NCI-H187 treated with DMSO at 0.1 percent for 48 hours (cell line): ENCODE results near the gene TENM4.
"Not testable (repeated sequence)": the region's sequence is repeated elsewhere in the genome, so short reads cannot be mapped to it uniquely, and the experiment has no call there.

ENCODE experiments used
- DNase-seq: peaks from one replicate; lab custom pipeline; 2025; lab: John Stamatoyannopoulos, UW

The TENM4 gene

DNA sequence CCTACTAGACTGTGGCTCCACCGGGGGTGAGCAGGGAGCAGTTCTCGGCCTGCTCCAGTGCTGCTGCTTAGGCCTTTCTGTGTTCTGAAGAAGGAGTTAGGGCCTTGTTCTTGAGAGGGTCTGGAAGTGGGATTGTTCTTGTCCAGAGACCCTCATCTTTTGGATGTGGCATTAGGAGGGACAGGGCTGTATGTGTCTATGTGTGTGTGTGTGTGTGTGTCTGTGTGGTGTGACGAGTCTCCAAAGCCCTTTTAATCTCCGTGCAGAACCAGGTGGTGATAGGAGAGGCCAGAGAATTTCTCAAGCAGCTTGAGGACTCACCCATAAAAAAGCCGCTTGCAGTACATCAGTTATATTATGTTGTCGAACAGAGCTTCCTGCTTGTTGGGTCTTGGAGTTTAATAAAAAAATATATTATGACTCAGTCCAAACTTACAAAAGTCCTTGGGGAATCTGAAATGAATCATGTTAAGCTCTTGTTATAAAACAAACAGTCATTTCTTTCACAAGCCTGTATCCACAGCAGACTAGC is 196.5 kb downstream of the TENM4 start:
- no peak for DNase-seq

DNA sequence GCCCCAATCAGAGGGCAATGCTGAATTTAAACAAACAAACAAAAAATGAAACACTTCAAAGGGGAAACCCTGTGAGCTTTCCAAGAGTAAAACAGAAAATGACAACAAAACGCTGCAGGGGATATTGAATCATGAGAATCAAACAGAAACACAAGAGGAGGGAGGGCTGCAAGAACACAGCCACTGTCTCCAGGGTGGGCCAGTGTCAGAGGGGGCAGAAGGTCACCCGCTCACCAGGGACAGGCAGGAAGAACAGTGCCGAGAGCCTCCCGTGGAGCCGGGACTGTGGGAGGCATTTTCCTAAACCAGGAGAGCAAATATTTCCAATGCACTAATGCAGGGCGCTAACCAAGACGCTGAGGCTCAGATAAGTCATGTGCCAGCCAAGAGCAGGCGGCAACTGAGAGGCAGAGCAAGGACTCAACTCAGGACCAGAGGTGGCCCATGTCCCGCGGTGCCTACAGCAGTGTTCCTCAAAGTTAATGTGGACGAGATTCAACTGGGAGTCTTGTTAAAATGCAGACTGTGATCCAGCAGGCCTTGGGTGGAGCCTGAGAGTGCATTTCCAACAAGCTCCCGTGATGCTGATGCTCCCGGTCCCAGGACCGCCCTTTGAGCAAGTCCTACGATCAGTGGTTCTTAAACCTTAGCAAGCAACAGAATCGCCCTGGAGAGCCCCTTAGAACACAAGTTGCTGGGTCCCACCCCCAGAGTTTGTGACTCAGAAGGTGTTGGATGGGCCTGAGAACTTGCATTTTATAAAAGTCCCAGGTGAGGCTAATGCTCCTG is 197.2 kb downstream of the TENM4 start:
- DNase-seq = no peak

DNA sequence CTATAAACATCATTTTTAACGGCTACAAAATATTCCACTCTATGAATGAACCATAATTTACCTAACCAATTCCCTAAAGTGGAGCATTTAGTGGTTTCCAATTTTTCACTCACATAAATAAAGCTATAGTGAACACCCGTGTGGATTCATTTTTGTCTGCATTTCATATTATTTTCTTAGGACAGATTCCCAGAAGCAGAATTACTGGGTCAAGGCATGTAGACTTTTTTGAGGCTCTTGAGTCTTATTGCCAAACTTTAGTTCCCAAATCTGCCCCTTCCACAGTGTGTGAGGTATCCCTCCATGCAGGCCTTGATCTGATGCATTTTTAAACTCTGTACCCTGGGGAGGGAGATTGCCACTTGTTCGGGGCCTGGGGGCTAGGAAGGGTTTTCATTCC is 198.2 kb downstream of the TENM4 start:
- no peak for DNase-seq

DNA sequence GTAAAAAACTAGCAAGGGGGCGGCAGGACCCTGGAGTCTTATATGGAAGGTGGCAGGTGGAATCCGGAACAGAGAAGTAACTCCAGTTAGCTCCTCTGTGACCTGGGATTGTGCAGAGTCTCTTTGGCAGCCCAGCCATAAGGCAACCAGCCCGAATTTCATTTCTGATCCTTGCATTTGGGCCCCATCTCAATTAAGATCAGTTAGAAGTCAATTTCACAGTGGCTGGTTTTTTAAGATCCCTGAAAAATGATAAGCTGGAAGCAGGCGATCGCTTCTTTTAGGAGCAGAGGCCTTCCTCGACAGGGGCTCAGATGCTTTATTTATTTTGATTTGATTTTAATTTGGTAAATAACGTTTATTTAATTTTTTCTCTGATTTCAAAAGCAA is 199.0 kb downstream of the TENM4 start:
- DNase-seq = no peak

DNA sequence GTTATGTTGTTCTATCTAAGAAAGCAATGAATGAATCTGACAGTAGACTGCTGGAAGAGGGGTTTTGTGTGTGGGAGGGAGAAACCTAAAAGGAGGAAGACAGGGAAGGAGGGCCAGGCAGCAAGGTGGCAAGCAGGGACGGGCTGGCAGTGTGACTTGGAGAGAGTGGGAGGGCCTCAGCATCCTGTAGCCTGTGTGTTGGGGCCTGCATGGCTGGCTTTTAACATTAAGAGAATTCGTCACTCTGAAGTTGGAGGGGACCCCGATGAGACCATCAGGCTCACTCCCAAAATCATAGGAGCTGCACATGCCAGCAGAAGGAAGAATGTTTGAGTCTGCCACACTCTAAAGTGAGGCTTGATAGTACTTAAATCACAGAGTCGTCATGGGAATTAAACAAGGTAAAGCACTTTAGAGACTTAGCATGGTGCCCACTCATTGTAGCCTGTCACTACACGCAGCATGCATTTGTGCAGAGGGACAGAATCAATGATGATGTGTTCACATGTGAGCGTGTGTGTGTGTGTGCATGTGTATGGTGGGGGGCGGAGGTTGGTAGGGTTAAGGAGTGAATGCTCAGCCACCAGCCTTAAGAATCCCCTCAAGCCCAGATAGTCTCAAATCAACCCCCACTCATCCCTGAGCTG is 199.5 kb downstream of the TENM4 start:
- DNase-seq = no peak

DNA sequence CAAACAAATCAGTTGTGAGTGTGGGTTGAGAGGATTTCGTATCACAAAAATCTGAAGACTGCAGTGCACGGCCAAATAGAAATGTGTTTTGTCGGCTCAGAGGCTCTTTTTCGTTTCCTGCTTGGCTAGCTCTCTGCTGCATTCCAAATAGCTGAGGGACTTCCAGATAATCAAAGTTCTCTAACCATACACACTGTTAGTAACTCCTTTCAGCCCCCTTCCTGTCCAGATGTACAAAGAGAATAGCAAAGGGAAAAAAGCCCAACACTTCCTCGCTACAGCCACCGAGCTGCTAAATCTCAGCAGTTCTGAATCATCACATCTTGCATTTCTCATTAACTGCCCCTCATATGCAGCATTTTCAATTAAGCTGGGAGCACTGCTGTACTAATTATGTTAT is 203.1 kb downstream of the TENM4 start:
- no peak for DNase-seq

DNA sequence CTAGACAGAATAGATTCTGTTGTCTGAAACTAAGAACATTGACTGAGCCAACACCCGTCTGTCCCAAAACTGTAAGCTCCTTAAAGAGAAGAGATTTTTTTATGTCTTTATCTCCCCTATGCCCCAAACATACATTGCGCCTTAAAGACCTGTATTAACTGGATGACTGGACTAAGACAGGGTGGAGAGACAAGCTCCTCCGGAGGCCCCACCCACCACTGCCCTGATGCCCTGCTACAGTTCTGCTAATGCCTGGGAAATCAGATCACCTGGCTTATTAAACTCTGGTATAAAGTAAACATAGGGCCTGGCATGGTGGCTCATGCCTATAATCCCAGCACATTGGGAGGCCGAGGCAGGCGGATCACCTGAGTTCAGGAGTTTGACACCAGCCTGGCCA is 203.7 kb downstream of the TENM4 start:
- DNase-seq = no peak

DNA sequence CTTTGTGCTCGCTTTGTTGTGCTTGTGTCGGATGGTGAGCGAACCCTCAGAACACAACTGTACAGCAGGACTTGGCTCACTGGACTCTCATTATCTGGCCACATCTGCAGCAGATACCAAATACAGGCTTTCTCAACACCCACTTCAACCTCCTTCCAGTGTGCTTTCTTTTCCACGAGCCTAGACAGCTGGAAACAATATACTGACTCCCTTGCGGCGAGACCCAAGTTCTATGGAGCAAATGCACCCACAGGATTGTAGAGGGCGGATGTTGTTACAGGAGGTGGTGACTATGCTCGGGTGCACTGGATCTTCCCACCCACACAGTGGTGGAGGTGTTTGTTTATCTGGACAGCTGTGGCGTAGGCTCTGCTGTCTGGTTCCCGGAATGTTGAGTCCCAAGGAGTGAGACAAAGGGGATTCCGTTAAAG is 204.3 kb downstream of the TENM4 start:
- no peak for DNase-seq

DNA sequence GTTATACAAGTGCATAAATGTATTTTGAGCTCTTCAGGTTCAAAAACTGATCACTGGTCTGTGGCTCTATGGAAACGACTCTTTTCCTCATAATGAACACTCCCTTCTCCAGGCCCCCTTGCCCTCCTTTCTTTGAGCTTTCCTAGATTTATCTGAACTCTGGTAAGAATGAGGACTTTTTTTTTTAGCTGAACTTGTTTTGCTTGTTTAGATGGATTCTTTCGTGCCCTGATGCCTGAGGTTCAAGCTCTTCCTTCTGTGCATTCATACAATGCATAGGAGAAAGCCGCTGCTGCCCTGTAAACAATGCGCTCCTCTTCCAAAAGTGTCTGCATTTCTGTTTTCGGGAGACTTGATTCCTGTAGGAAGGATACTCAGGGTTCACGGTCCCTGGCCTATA is 205.1 kb downstream of the TENM4 start:
- DNase-seq = no peak

DNA sequence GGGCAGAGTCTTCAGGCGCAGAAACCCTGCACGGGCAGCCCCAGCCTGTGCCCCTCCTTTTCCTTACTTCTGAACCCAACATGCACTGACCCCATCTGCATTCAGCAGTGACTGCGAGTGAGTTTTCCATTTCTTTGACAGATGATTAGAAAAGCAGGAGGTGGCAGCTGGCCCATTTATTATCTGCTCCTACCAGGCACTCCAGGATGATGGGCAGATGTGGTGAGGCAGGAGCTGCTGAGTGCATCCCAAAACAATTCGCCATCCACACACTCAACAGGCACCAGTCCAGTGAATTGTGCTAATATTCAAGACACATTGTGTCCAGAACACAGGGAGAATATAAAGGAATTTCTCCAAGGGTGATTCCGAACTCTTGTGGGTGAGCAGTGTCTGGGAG is 208.5 kb downstream of the TENM4 start:
- DNase-seq = no peak

DNA sequence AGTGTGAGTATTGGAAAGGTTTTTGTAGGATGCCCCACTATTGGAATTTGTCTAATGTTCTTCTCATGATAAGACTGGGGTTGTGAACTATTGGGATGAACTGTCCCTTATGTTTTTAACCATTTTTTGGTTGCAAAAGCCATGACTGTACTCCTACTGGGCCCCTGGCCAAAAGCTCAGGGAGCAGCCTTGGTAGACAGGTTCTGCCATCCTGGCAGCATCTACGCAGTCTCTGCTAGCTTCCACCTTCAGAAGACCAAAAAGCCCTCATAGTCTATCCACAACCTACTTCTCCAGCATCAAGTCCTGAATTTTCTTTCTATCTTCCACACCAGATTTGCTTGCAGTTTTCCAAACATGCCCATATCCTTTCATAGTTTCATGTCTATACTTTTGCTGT is 211.8 kb downstream of the TENM4 start:
- no peak for DNase-seq

DNA sequence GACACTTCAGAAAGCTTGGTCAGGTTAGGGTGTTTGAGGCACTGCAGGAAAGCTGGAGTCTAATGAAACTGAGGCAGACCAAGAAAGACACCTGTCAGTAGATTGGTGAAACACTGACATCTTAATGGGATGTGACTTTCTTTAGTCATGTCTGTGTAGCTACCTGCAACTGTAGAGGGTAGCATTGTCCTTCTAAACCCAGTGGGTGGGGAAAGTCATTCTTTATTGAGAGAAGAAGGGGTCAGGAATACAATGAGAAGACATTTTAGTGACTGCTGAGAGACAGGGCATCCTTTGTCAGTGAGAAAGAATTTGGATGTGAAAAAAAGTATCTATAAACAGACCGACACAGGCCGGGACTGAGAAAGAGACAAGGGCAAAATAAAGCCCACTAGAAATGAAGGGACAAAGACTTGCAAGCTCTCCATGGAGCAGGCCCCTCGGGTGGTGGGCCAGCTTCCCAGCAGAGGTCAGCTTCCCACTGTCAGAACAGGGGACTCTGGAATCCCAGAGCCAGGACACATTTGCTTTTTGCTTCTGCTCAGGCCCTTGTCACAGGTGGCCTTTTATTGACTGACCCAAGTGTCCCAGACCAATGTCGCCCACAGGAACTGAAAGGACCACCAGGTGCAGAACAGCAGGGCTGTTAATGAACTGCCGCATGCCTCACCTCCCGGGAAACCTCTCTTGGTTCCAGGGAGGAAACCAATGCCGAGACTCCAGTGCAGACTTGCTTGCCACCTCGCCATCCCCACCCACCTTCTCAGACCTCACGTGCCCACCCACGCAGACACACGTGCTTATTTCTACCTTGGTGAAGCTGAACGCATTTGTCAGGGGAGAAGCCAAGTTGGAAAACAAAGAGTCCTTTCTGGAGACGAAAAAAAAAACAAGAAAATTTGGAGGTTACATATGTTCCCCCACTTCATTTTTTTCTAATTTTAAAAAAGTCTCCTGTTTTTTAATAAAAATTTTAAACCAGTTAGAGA is 212.8 kb downstream of the TENM4 start:
- no peak for DNase-seq

DNA sequence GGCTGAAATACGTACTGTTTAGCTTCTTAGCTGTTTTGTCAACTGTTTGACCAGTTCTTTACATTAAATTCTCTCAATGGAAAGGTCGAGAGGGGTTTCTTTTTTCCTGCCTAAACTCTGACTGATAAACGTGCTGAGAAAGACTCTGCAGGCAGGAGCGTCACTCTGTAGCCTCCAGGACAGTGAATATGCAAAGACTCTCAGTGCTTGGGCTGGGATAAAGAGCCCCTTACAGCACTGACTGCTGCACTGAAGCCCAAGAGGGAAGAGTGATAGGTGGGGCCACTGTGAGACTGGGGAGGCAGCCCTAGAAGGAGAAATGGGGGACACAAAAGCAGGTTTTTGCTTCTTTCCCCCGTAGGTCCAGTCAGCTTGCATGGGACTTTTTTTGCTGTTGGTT is 213.5 kb downstream of the TENM4 start:
- DNase-seq = no peak

DNA sequence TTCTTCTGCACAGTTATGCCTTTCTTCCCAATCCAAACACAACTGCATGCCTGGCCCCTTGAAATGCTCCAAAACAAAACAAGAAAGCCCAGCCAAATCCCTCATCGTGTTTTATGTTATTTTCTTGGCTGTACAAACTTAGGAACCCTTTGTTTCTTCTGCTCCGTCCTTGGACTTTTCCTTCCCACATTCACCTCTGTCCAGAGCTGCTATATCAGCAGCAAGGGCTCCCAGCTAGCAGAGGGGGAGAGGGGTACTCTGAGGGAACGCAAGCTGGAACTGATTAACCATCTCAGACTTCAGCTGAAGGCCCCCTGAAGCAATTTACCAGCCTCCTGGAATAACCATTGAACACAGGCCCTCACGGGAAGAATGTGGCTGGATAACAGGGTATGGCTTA is 214.7 kb downstream of the TENM4 start:
- DNase-seq = no peak

DNA sequence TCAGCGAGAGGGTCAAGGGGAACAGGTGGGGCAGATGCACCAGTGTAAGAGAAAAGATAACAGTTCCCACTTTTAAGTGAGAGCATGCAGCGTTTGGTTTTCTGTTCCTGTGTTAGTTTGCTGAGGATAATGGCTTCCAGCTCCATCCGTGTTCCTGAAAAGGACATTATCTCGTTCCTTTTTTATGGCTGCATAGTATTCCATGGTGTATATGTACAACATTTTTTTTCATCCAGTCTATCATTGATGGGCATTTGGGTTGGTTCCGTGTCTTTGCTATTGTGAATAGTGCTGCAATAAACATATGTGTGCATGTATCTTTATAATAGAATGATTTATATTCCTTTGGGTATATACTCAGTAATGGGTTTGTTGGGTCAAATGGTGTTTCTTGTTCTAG is 218.7 kb downstream of the TENM4 start:
- not testable (repeated sequence) for DNase-seq

DNA sequence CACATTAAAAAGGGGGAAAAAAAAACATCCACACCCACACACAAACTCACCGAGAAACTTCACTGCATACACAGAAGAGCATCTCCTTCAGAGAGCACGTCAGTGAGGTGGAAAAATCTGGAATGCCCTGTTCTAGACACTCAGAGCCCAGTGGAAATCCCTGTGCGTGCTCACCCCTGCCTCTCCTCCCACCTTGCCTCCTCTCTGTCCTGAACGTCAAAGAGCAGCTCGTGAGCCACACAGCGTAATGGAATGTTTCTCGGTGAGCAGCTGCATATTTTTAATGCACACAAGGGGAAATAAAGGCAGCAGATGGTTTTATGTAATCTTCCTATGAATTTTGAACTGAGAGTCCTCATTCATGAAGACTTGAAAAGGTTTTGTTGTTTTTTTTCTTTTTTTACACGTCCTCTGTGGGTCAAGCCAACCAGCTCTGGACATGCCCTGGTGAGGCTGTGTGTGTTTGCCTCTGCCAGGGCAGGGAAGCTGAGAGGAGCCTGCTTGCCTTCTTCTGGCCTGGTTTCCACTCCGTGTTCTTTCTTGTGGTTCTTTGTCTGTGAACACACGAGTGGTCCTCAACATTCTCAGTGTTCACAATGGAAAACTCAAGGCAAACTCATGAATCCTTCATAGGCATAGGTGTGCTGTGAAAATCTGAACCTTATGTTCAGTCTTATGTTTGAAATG is 219.2 kb downstream of the TENM4 start:
- DNase-seq = no peak

DNA sequence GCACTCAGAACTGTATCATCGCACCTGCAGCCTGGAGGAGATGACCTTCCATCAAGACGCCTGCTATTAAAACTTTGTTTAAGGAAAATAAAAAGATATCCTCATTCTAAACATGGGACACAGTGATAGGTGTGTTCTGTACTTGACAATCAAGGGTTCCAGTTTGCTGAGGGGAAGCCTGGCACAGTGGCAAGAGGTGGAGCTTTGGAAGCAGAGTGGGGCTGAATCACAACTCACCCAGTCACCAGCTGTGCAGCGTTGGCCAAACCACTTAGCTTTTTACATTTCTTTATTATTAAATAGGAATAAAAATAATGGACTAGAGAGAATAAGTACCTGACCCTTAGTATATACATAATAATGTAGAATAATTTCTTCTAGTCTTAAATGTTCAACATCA is 220.7 kb downstream of the TENM4 start:
- no peak for DNase-seq

DNA sequence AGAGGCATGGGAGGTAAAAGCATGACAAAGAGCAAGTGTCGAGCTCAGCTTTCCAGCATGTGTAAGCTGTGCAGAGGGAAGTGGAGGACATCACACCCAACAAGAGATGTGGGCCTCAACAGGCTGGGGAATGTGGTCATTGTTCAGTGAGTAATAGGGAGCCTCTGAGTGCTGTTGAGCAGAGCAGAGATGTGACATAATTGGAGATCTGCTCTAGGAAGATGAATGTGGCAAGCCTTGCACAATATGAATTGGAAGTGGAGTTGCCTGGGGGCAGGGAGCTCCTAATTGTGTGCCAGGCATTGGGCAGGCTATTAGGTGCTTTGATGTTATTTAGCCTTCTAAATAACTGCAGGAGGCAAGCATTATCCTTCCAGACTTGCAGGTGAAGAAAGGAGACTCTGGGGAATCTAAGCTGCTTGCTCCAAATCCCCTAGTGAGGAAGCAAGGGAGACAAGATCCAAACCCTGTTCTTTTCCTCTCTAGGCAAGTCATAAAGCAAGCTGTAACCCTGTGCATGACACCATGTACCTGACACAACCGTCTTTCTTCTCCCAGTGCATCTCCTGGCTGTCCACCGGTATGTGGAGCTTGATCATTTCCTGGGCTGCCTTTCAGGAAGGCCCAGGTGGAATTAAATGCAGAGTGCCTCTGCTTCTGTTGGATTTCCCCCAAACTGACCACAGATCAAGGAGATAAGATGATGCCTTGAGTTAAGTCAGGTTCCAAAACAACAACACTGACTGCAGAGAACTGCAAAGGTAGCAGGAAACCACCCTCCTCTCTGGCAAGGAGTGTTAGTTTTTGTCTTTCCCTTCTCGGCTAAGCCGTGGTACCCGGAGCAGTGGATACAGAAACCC is 221.4 kb downstream of the TENM4 start:
- no peak for DNase-seq

DNA sequence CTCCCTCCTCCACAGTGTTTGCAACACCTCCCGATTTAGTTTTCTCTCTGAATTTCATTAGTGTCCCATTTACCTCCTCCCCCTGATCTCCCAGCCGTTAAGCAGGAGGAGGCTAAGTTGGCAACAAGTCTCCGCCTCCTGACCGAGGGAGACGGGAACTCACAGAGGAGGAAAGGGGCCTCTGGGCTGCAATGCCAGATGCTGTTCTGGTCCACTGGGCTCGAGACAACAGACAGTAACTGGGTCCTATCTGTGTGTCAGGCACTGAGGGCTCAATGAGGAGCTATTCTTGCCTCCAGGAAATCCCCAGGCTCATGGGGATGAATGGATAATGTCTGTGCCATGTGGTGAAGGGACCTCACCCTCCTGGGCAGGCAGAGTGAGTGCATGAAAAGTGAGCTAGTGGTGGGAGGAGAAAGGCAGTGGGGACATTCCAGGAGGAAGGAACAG is 228.1 kb downstream of the TENM4 start:
- DNase-seq = no peak

DNA sequence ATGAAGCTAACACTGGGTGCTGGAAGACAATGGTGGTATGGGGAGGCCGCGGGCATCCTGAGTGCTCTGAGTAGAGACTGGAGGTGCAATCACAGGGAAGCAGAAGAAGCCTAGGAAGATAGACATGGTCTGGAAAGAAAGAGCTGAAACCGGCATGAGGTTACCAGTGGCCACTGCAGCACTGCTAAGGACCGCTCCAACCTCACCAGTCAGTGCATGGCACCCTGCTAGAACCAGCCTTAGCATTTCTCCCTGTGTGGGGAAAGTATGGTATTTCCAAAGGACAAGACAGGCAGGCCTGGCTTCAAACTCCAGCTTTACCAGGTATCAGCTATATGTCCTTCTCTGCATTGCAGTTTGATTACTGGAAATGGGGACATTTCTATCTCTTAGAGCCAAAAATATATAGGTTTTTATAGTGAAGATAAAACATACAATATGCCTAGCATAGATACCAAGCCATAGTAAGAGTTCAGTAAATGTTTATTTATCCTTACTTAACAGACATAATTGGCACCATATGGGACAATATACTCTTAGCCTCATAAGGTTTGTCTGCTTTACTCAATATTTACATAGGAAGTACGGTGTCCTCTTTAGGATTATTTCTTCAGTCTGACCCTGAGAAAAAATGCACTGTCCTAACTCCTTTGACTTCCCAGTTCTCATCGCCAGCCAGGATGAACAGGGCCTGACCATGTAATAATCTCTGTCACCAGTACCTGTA is 231.1 kb downstream of the TENM4 start:
- DNase-seq = no peak
